Neuronal stem cell (in vitro differentiated cells): Measurements from ENCODE around the gene DPY19L2.
"Not testable (repeated sequence)": the region's sequence is repeated elsewhere in the genome, so short reads cannot be mapped to it uniquely, and the experiment has no call there.

Source experiments
- DNase-seq: peaks from one replicate; pipeline ENCODE4 v3.0.0-alpha.2; 2013; ENCODE audit warnings: low spot score
- H2AFZ ChIP-seq: one replicate; pipeline ENCODE4 v1.6.1; 2013; ENCODE audit warnings: mild to moderate bottlenecking, low read length, inconsistent platforms
- H2AK5ac ChIP-seq: 2 replicates; pipeline ENCODE4 v1.6.1; 2013; ENCODE audit warnings: low read depth, mild to moderate bottlenecking, inconsistent platforms, low read length, moderate library complexity, mixed read lengths
- H2BK120ac ChIP-seq: 2 replicates; pipeline ENCODE4 v1.6.1; 2013; ENCODE audit warnings: low read depth, mild to moderate bottlenecking, inconsistent platforms, low read length, moderate library complexity, mixed read lengths
- H2BK12ac ChIP-seq: one replicate; pipeline ENCODE4 v1.6.1; 2013; ENCODE audit warnings: low read length, inconsistent platforms
- H2BK15ac ChIP-seq: 2 replicates; pipeline ENCODE4 v1.6.1; 2013; ENCODE audit warnings: mild to moderate bottlenecking, low read length, inconsistent platforms, mixed read lengths
- H2BK5ac ChIP-seq: one replicate; pipeline ENCODE4 v1.6.1; 2013; ENCODE audit warnings: inconsistent platforms, mild to moderate bottlenecking, low read length, moderate library complexity
- H3K14ac ChIP-seq: one replicate; pipeline ENCODE4 v1.6.1; 2013; ENCODE audit warnings: low read length, inconsistent platforms
- H3K18ac ChIP-seq: 2 replicates; pipeline ENCODE4 v1.6.1; 2013; ENCODE audit warnings: low read length, inconsistent platforms
- H3K23ac ChIP-seq: 2 replicates; pipeline ENCODE4 v1.6.1; 2013; ENCODE audit warnings: low read depth, mild to moderate bottlenecking, mixed read lengths, low read length, inconsistent platforms; ENCODE audit not compliant: poor library complexity
- H3K27ac ChIP-seq: replicated peaks from 3 replicates; pipeline ENCODE4 v1.5.1; 2013; ENCODE audit warnings: low read length, inconsistent platforms
- H3K27me3 ChIP-seq, 3 experiments: 2 replicates each; pipeline ENCODE4 v1.6.1; 2013; ENCODE audit warnings: low read length in 3 of 3, mild to moderate bottlenecking in 2 of 3, inconsistent platforms in 1 of 3, low read depth in 1 of 3, mixed read lengths in 1 of 3, moderate library complexity in 1 of 3; ENCODE audit not compliant: control insufficient read depth in 3 of 3, insufficient read depth in 3 of 3
- H3K36me3 ChIP-seq, 2 donors: replicated peaks in 1 of 2; 2 replicates each; pipeline ENCODE4 v1.6.1; 2013; ENCODE audit warnings: low read length in 2 of 2; ENCODE audit not compliant: control insufficient read depth in 2 of 2, insufficient read depth in 2 of 2
- H3K4ac ChIP-seq: 2 replicates; pipeline ENCODE4 v1.6.1; 2013; ENCODE audit warnings: inconsistent platforms, mild to moderate bottlenecking, low read length, moderate library complexity
- H3K4me1 ChIP-seq, 2 donors: 1 replicate in 1 of 2; 2 replicates in 1 of 2; pipeline ENCODE4 v1.6.1; 2013; ENCODE audit warnings: low read length in 2 of 2, low read depth in 1 of 2; ENCODE audit not compliant: control insufficient read depth in 2 of 2, insufficient read depth in 1 of 2
- H3K4me2 ChIP-seq: one replicate; pipeline ENCODE4 v1.6.1; 2013; ENCODE audit warnings: mild to moderate bottlenecking, low read length, inconsistent platforms; ENCODE audit not compliant: insufficient read depth, poor library complexity, severe bottlenecking
- H3K4me3 ChIP-seq, 2 donors: 2 replicates each; pipeline ENCODE4 v1.5.1; 2013; ENCODE audit warnings: low read length in 2 of 2, mild to moderate bottlenecking in 2 of 2, inconsistent platforms in 1 of 2, moderate library complexity in 1 of 2
- H3K79me1 ChIP-seq: one replicate; pipeline ENCODE4 v1.6.1; 2013; ENCODE audit warnings: low read depth, mild to moderate bottlenecking, inconsistent platforms, low read length, moderate library complexity
- H3K9ac ChIP-seq: one replicate; pipeline ENCODE4 v1.6.1; 2013; ENCODE audit warnings: mild to moderate bottlenecking, low read depth, low read length, inconsistent platforms; ENCODE audit not compliant: poor library complexity
- H3K9me3 ChIP-seq, 2 donors: replicated peaks in 1 of 2; 2 replicates each; pipeline versions ENCODE3 to v1.6.1; 2013; ENCODE audit warnings: low read length in 2 of 2, mild to moderate bottlenecking in 2 of 2, inconsistent platforms in 1 of 2, low read depth in 1 of 2, mixed read lengths in 1 of 2, moderate library complexity in 1 of 2; ENCODE audit not compliant: control insufficient read depth in 2 of 2, insufficient read depth in 1 of 2
- H4K8ac ChIP-seq: one replicate; pipeline ENCODE4 v1.6.1; 2013; ENCODE audit warnings: low read depth, mild to moderate bottlenecking, inconsistent platforms, low read length, moderate library complexity
- H4K91ac ChIP-seq: one replicate; pipeline ENCODE4 v1.6.1; 2013; ENCODE audit warnings: low read length, low read depth, mild to moderate bottlenecking, inconsistent platforms; ENCODE audit not compliant: poor library complexity
- WGBS, 2 donors: extraction: QIAGEN DNeasy Blood & Tissue Kit; methylation state at CpG; one replicate each; pipeline ENCODE4 v1.1.7; 2013; ENCODE audit warnings: missing lambda C conversion rate in 2 of 2, mixed read lengths in 1 of 2; ENCODE audit not compliant: insufficient read length in 2 of 2, insufficient replicate concordance in 1 of 2; ENCODE audit errors: extremely low coverage in 2 of 2; 5-methylcytosine and 5-hydroxymethylcytosine counted together

The DPY19L2 gene

GRCh38 chr12:63604985-63605384 lies 63.3 kb downstream of the DPY19L2 start:
- not testable (repeated sequence) for H3K36me3 ChIP-seq, H4K8ac ChIP-seq, H3K4me1 ChIP-seq, H3K9ac ChIP-seq, H3K18ac ChIP-seq, H2BK120ac ChIP-seq, H3K27ac ChIP-seq, H2BK12ac ChIP-seq, DNase-seq, H4K91ac ChIP-seq, H3K23ac ChIP-seq, H3K79me1 ChIP-seq, H2BK15ac ChIP-seq, H3K4me2 ChIP-seq, H3K9me3 ChIP-seq, H3K14ac ChIP-seq, H3K4ac ChIP-seq, H2BK5ac ChIP-seq, H3K4me3 ChIP-seq, H3K27me3 ChIP-seq, H2AK5ac ChIP-seq, H2AFZ ChIP-seq
- no CpG with 5 or more reads among the region's 3 CpGs for WGBS, 2 donors

GRCh38 chr12:63594828-63595227 lies 73.5 kb downstream of the DPY19L2 start:
- not testable (repeated sequence) for H3K4me3 ChIP-seq, H3K14ac ChIP-seq, H2BK12ac ChIP-seq, H3K36me3 ChIP-seq, H2BK5ac ChIP-seq, H3K27ac ChIP-seq, H3K4me2 ChIP-seq, H3K23ac ChIP-seq, H4K8ac ChIP-seq, DNase-seq, H3K9ac ChIP-seq, H3K27me3 ChIP-seq, H2AK5ac ChIP-seq, H3K79me1 ChIP-seq, H2BK15ac ChIP-seq, H2AFZ ChIP-seq, H4K91ac ChIP-seq, H3K18ac ChIP-seq, H3K4me1 ChIP-seq, H2BK120ac ChIP-seq, H3K4ac ChIP-seq, H3K9me3 ChIP-seq
- WGBS, 2 donors: no CpG with 5 or more reads among the region's 4 CpGs

GRCh38 chr12:63584426-63584825 lies 83.9 kb downstream of the DPY19L2 start:
- not testable (repeated sequence) for H3K9me3 ChIP-seq, H3K4me3 ChIP-seq, H3K27ac ChIP-seq, H2BK5ac ChIP-seq, H3K79me1 ChIP-seq, H4K91ac ChIP-seq, DNase-seq, H3K18ac ChIP-seq, H3K27me3 ChIP-seq, H3K36me3 ChIP-seq, H2BK12ac ChIP-seq, H3K14ac ChIP-seq, H3K4me1 ChIP-seq, H3K9ac ChIP-seq, H3K23ac ChIP-seq, H2BK120ac ChIP-seq, H3K4me2 ChIP-seq, H2BK15ac ChIP-seq, H2AFZ ChIP-seq, H4K8ac ChIP-seq, H2AK5ac ChIP-seq, H3K4ac ChIP-seq
- WGBS, 2 donors: no CpG with 5 or more reads among the region's 3 CpGs

- H4K91ac ChIP-seq, H2BK15ac ChIP-seq: not testable (repeated sequence)
- no CpG with 5 or more reads among the region's 1 CpG for WGBS, 2 donors
Observed at GRCh38 chr12:63583289-63583688, 85.0 kb downstream of the DPY19L2 start.

More at GRCh38 chr12:63583289-63583688, 85.0 kb downstream of the DPY19L2 start:
- not testable (repeated sequence) for H3K9me3 ChIP-seq, H3K4me1 ChIP-seq, H2AFZ ChIP-seq, H4K8ac ChIP-seq, H2AK5ac ChIP-seq, H3K14ac ChIP-seq, H3K27ac ChIP-seq, H3K9ac ChIP-seq, H3K27me3 ChIP-seq, H3K36me3 ChIP-seq, H3K79me1 ChIP-seq, H3K18ac ChIP-seq, H2BK5ac ChIP-seq, H3K4ac ChIP-seq, H3K4me2 ChIP-seq, DNase-seq, H3K4me3 ChIP-seq, H2BK120ac ChIP-seq, H3K23ac ChIP-seq, H2BK12ac ChIP-seq
